ENCODE data around the gene WDR4.
"Not testable (repeated sequence)": the region's sequence is repeated elsewhere in the genome, so short reads cannot be mapped to it uniquely, and the experiment has no call there.

Gene WDR4

DNA sequence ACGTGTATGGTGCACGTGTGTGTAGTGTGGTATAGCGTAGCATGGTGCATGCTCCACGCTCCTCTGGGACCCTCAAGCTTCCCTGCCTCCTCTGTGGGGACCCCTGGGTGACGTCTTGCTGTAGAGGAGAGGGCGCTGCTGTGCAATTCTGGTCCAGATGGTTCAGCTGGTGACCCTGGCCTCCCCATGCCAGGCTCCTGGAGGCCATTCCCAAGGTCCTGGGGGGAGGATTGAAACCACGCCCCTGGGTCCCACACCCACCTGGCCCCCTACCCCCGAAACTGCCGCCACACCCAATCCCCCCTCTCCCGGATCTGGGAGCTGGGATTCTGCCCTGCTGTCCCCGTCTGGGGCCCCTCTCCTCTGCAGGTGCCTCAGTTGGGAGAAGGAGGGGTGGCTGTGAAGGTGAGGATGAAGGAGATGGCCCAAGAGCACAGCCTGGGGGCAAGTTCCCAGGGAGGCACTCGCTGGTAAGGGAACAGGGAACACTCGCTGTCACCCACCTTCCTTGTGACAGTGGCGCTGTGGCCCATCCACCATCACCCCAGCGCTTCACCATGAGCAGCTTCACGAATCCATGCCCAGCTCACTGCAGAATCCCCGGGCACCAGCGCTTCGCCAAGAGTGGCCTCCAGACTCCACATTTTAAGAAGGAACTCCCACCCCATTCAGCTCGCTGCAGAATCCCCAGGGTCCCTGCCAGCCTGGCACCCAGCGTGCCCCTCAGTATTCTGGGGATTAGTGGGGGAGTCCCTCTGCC is 38.0 kb downstream of the WDR4 start:
- TF ChIP-seq, protein P1, sequence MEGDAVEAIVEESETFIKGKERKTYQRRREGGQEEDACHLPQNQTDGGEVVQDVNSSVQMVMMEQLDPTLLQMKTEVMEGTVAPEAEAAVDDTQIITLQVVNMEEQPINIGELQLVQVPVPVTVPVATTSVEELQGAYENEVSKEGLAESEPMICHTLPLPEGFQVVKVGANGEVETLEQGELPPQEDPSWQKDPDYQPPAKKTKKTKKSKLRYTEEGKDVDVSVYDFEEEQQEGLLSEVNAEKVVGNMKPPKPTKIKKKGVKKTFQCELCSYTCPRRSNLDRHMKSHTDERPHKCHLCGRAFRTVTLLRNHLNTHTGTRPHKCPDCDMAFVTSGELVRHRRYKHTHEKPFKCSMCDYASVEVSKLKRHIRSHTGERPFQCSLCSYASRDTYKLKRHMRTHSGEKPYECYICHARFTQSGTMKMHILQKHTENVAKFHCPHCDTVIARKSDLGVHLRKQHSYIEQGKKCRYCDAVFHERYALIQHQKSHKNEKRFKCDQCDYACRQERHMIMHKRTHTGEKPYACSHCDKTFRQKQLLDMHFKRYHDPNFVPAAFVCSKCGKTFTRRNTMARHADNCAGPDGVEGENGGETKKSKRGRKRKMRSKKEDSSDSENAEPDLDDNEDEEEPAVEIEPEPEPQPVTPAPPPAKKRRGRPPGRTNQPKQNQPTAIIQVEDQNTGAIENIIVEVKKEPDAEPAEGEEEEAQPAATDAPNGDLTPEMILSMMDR (IDR thresholded peaks at IDR 0.05; ENCODE audit: borderline replicate concordance, insufficient read depth, low read depth, low read length): no peak

DNA sequence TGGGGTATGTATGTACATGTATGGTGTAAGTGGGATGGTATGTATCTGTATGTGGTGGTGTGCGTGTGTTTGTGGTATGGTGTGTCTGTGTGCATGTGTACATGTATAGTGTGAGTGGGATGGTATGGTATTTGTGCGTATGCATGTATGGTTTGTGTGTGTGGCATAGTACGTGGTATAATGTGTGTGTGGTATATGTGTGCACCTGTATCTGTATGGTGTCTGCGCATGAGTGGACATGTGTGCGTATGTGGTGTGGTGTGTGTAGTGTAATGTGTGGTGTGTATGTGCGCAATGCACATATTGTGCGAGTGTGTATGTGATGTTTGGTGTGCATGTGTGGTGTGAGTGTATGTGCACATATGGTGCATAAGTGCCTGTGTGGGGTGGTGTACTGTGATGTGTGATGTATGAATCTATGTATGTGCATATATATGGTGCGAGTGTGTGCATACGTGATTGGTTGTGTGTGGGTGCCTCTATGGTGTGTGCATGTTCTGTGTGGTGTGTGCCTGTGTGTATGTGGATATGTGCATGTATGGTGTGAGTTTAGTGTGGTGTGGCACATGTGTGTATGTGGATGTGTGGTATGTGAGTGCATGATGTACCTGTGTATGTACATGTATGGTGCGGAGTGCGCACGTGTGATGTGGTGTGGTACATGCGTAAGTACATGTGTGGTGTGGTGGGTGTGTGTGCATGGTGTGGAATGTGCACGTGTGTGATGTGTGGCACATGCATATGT is 38.8 kb downstream of the WDR4 start:
- TF ChIP-seq, protein P1 (IDR thresholded peaks at IDR 0.05; ENCODE audit: borderline replicate concordance, insufficient read depth, low read depth, low read length): no peak
- no peak overlapping the region for H3K4me3 ChIP-seq (ENCODE audit: low read depth, low read length)

More for the DNA sequence above, 38.0 kb downstream of the WDR4 start:
- no peak overlapping the region for H3K4me3 ChIP-seq (ENCODE audit: low read depth, low read length)

DNA sequence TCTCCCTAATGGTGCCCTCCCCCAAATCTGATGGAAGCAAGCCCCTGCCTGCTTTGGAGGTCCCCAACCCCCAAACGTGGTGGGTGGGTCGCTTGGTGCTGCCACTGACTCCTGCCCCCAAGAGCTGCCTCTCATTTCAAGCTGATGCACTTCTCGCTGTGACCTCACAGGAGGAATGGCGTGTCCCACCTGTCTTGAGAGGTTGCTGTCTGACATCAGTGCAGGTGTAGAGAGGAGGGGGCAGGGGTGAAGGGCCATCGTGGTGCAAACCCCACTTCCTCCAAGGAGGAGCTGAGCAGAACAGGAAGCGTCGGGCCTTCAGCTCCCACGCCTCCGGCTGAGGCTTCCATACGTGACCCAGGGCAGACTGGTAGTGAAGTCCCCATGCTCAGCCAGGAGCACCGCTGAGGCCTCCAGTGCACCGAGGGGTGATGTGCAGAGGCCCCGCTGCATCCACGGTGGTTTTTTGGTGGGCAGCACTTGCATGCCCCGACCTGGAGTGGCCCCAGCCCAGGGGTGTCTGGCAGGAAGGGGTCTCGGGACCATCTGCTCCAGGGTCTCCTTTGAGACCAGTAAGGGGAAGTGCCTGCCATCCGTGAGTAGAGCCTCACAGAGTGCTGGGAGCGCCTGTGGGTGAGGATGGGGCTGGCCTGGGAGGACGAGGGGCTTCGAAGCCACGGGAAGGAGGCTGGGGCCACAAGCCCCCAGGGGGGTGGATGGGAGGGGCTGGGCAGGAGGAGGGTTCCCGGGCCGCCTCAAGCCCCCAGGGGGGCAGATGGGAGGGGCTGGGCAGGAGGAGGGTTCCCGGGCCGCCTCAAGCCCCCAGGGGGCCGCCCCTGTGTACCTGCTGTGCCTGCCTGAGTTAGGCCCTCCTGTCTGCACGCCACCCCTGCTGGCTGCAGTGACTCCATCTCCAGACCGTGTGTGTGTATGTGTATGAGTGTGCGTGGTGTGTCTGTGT is 39.8 kb downstream of the WDR4 start:
- TF ChIP-seq, protein P1 (IDR thresholded peaks at IDR 0.05; ENCODE audit: borderline replicate concordance, insufficient read depth, low read depth, low read length): no peak
- H3K4me3 ChIP-seq (ENCODE audit: low read depth, low read length): no peak overlapping the region

DNA sequence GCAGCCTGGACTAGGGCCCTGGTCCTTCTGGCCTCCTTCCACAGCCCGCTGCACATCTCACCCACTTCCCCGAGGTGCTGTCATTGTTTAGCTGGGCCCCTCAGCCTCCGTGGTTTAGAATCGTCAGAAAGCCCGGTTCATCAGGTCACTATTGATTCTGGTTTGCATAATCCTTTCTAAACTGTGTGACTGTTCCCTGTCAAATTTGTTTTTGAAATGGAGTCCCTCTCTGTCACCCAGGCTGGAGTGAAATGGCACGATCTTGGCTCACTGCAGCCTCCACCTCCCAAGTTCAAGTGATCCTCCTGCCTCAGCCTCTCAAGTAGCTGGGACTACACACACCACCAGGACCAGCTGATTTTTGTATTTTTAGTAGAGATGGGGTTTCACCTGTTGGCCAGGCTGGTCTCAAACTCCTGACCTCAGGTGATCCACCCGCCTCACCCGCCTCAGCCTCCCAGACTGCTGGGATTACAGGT is 41.1 kb downstream of the WDR4 start:
- not testable (repeated sequence) for H3K4me3 ChIP-seq (ENCODE audit: low read depth, low read length)

DNA sequence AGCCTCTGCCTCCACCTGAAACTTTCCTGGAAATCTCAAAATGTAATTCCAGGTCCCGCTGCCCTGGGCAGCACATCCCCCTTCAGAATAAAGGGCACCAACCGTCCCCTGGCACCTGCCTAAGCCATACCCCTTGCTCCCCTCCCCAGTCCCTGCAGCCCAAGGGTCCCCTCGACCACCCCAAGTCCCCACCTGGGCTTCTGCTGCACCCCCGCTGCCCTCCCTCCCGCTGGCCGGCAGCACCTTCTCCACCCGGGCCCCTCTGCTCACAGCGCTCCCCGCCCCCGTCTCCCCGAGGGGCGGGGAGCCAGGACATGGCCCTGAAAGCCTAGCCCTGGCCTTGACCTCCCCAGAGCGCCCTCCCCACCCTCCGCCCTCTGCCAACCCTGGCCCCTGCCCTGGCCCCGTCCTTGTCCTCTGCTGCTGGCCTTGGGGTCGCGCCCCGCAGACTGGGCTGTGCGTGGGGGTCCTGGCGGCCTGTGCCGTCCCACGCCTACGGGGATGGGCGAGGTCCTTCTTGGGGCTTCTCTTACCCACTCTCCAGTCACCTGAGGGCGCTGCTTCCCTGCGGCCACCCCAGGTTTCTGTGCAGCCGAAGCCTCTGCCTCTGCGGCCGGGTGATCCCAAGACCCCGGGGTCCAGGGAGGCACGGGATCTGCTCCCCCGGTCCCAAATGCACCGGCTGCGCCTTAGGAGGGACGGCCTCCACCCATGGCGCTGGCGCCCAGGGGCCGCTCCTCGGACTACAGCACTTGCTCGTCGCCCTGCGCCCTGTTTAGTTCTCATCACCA is 41.7 kb downstream of the WDR4 start:
- no peak overlapping the region for H3K4me3 ChIP-seq (ENCODE audit: low read depth, low read length)
- TF ChIP-seq, protein P1 (IDR thresholded peaks at IDR 0.05; ENCODE audit: borderline replicate concordance, insufficient read depth, low read depth, low read length): no peak

DNA sequence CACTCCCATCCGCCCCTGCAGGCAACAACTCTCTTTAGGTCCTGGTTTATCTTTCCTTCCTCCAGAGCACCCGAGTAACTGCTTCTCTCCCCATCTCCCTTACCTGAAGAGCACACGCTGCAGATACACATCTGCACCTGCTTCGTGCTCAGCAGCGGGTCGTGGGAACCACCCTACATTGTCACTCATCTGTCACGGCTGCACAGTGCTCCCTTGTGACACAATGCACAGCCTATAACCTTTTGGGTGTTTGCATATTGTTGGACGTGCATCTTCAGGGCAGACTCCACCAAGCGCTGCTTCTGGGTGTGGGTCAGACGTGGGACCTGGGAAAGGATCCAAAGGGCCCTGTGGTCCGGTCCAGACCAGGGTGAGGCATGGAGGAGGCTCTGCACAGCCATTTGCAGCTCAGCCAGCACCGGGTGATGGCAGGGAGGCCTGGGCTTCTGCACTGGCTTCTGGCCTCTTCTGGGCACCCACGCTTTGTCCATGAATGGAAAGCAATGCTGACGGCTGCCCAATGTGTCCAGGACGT is 42.5 kb downstream of the WDR4 start:
- TF ChIP-seq, protein P1 (IDR thresholded peaks at IDR 0.05; ENCODE audit: borderline replicate concordance, insufficient read depth, low read depth, low read length): no peak
- H3K4me3 ChIP-seq (ENCODE audit: low read depth, low read length): no peak overlapping the region

Measured in GM12875 (cell line).